Lower leg skin (tissue), 3 donors: ENCODE data around the gene CES3.

Experiments
- CTCF ChIP-seq, 3 donors: fragments of 450-650 bp; IDR thresholded peaks; one replicate each; pipeline ENCODE4 v1.5.1; 2016; ENCODE audit warnings: antibody characterized with exemption in 3 of 3, mild to moderate bottlenecking in 3 of 3, moderate library complexity in 2 of 3
- POLR2A ChIP-seq, 2 donors: fragments of 450-650 bp; IDR thresholded peaks; one replicate each; pipeline ENCODE4 v1.6.1; 2016 to 2017; ENCODE audit warnings: antibody characterized with exemption in 2 of 2, mild to moderate bottlenecking in 1 of 2, moderate library complexity in 1 of 2

- TF ChIP-seq CTCF (IDR thresholded peaks at IDR 0.05) (no peak), POLR2A (IDR thresholded peaks at IDR 0.05) (no peak)
Observed at GRCh38 chr16:67021321-67021720, 60.3 kb downstream of the CES3 start.
